ENCODE results near the gene FBF1. TPM values are rescaled to one million over a fixed set of nuclear protein-coding genes. Genes with fewer than 3 reads are reported as not detected.
A peak's percentile ranks its signal among the peaks of the same experiment; 100 is the strongest.
"Not testable (repeated sequence)": the region's sequence is repeated elsewhere in the genome, so short reads cannot be mapped to it uniquely, and the experiment has no call there.

FBF1 gene, protein sequence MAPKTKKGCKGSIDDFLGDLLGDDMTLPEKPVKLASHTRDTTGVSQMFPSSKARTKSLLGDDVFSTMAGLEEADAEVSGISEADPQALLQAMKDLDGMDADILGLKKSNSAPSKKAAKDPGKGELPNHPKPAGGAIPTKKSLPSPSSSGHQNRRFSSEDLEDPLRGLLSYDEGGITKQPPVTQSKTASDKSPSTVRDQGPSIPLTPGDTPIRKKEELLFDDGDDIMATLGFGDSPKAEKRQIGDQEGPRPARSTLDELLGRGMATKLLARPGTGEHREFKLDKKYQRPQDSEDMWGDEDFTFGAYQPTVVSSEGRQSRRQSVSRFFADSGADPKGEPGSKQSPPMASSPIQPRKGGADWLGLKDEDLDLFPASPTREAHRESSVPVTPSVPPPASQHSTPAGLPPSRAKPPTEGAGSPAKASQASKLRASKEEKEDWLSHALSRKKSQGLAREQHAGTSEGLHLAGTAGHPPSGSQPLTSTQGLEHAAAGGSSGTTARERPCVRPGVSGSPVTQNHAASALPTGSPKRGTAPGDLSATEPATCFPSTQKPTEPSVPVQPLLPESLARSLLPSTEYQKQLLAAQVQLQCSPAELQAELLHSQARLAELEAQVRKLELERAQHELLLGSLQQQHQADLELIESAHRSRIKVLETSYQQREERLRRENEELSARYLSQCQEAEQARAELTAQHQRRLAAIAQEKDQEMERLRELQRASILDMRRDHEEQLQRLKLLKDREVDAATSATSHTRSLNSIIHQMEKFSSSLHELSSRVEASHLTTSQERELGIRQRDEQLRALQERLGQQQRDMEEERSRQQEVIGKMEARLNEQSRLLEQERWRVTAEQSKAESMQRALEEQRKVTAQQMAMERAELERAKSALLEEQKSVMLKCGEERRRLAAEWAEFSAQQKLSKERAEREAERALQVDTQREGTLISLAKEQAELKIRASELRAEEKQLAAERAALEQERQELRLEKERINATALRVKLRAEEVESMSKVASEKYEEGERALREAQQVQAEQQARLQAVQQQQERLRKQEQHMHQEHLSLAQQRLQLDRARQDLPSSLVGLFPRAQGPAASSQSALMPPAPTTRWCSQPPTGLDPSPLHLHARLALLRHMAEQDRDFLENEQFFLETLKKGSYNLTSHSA
- 1 to 10 TPM; 6.6 to 9.6 (median 7.9) TPM for polyA plus RNA-seq (ENCODE audit: insufficient read depth in 1 of 5, insufficient read length in 5 of 5, low replicate concordance in 1 of 5)
- long read RNA-seq, donor 1, partial matches to known transcripts, result 0 of 1 reads
- long read RNA-seq, donor 1, other reads (novel, unspliced or antisense), result 0 of 1 reads
- long read RNA-seq, donor 2, result 0 reads
- long read RNA-seq, donor 3, result 0 reads
- long read RNA-seq, donor 4, result 0 reads
- long read RNA-seq, donor 5, partial matches to known transcripts, result 0 of 1 reads
- long read RNA-seq, donor 5, other reads (novel, unspliced or antisense), result 0 of 1 reads
- long read RNA-seq, donor 6, partial matches to known transcripts, result 0 of 1 reads
- long read RNA-seq, donor 6, other reads (novel, unspliced or antisense), result 0 of 1 reads
- long read RNA-seq, donor 7, result 0 reads
- long read RNA-seq, donor 8, result 0 reads

GRCh38 chr17:75940727-75941441 lies at the start of gene FBF1:
TSS of gene FBF1 (minus strand) at chr17:75941042. CDS start at chr17:75938149, 2,893 bp downstream.
- peak; percentile 92 for DNase-seq

DNA sequence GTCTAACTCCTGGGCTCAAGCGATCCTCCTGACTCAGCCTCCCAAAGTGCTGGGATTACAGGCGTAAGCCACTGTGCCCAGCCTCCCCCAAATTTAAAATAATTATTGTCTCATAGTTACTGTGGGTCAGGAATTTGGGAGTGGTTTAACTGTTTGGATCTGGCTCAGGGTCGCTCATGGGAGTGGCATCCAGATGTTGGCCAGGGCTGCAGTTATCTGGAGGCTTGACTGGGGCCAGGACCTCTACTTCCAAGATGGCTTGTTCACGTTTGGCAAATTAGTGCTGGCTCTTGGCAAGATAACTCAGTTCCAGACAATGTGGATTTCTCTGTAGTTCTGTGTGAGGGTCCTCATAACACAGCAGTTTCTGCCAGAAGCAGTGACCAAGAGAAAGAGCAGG lies 46.2 kb upstream of the FBF1 start:
- no peak for DNase-seq

DNA sequence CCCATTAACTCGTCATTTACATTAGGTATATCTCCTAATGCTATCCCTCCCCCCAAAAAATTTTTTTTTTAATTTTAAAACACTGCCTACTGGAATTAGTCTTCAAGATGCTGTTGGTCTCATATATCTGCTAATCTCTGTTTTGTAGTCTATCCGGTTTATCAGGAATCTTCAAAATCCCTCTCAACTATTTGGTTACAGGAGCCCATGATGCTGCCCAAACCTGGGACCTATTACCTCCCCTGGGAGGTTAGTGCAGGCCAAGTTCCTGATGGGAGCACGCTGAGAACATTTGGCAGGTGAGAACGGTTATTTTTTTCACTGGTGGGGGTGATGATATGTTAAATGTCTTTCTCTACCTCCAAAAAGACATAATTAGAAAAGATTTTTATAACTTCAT lies 45.1 kb upstream of the FBF1 start:
- DNase-seq, result no peak

DNA sequence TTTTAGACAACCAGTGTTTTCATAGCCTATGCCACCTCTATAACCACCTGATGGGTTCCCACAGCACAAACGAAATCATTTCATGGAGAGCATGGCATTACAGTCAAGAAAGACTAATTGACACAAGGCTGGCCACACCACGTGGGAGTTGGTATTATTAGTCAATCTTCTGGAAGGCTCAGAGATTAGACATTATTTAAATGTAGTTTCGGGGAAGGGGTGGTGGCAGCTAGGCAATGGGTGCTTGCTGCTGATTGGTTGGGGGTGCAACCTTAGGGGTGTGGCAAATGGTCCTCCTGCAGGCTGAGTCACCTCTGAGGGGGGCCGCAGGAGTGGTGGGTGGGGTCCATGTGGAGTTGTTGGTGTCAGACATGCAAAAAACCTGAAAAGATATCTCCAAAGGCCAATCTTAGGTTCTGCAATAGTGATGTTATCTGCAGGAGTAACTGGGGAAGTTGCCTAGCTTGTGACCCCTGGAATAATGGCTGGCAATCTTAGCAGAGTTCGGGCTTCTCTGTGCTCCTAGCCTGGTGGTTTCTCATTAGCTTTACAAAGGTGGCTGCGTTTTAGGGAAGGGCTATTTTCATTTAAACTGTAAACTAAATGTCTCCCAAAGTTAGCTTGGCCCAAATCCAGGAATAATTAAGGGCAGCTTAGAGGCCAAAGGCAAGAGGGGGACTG lies 42.8 kb upstream of the FBF1 start:
- no peak for DNase-seq

DNA sequence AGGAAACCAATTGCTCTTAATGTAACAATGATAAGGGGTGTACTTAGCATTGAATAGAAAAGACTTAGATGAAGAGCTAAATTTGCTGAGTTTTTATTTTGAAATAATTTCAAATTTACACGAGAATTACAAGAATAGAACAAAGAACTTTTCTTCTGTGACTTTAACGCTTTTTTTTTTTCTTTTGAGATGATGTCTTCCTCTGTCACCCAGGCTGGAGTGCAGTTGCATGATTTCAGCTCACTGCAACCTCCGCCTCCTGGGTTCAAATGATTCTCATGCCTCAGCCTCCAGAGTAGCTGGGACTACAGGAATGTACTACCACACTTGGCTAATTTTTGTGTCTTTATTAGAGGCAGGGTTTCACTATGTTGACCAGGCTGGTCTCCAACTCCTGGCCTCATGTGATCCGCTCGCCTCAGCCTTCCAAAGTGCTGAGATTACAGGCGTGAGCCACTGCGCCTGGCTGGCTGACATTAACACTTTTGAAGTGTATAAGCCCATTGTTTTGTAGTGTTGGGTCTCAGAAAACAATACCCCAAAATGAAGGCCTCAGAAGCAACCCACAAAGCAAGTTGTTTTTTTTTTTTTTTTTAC lies 40.3 kb upstream of the FBF1 start:
- DNase-seq, result no peak

DNA sequence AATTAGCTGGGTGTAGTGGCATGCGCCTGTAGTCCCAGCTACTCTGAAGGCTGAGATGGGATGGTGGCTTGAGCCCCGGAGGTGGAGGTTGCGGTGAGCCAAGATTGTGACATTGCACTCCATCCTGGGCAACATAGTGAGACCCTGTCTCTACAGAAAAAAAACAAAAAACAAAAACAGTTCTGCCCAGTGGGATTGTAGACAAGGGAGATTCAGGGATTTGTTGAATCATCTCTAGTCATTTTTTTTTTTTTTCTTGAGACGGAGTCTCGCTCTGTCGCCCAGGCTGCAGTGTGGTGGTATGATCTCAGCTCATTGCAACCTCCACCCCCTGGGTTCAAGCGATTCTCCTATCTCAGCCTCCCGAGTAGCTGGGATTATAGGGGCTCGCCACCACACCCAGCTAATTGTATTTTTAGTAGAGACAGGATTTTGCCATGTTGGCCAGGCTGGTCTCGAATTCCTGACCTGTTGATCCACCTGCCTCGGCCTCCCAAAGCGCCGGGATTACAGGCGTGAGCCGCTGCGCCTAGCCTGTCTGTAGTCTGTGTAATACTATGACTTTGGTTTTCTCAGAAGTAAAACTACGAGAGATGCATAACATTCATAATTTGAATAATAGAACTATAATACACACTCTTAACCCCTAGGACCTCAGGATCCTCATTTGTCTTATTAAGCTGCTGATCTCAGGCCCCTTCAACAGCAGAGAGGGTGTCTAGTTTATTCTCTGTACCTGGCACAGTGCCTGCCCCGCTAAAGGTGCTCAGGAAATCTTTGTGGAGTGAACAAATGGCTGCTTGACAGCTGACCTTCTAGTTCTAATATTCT lies 39.6 kb upstream of the FBF1 start:
- no peak for DNase-seq

- DNase-seq, result no peak
Measured at GRCh38 chr17:75979705-75980187, 38.9 kb upstream of the FBF1 start.

DNA sequence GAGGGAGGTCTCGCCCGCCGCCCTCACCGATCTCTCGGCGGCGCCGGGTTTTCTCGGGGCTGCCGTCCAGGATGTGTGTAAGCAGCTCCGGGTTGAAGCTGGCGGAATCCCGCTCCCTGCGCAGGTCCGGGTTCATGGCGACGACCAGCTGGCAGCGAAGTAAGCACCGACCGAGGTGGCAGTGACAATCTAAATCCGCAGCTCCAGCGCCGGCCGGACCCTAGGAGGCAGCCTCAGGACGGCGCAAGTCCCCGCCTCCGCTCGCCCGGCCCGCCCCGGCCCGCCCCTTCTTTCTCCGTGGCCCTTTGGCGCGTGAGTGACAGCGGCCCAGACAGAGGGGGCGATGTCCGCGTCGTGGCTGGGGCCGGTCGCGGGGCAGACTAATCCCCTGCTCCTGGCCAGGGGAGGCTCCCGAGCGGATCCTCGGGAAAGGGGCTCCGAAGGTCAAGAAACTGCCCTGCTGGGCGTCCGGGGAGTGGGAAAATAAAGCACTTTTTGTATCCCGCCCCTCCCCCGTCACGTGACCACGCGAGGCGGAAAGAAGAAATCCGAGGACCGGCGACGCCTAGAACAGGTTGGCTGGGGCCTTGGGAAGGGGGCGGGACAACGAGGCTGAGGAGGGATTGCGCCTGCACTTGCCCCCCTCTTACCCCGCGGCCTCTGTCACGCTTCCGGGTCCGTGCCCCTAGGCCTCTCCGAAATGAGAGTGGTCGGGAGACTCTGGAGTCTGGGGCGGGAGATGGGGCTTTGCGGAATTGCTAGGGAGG lies 38.3 kb upstream of the FBF1 start, which contains the start of the genes ACOX1 and TEN1:
Gene ACOX1 (minus strand): TSS at position 229 of the 767 bp plus-strand sequence. CDS start 93 bp downstream, at position 136.
Gene TEN1 (plus strand): TSS at position 303 of the 767 bp plus-strand sequence. CDS start 6,953 bp downstream, outside the sequence.
- peak; percentile 97 to 98 for DNase-seq

- DNase-seq, result no peak
Measured at GRCh38 chr17:75976175-75976848, 35.5 kb upstream of the FBF1 start.

- DNase-seq, result no peak
Measured at GRCh38 chr17:75975757-75976174, 34.9 kb upstream of the FBF1 start.

DNA sequence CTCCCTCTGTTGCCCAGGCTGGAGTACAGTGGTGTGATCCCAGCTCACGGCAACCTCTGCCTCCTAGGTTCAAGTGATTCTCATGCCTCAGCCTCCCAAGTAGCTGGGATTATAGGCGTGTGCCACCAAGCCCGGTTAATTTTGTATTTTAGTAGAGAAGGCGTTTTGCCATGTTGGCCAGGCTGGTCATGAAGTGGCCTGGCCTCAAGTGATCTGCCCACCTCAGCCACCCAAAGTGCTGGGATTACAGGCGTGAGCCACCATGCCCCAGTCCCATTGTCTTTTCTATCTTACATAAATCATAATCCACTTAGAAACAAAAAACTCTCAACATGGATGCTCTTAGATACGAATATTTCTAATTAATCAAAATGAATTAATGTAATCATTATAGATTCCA lies 34.3 kb upstream of the FBF1 start:
- not testable (repeated sequence) for DNase-seq

GRCh38 chr17:75970626-75971025 lies 29.8 kb upstream of the FBF1 start:
- DNase-seq, result no peak

- DNase-seq, result no peak
Measured at GRCh38 chr17:75970011-75970523, 29.2 kb upstream of the FBF1 start.

- DNase-seq, result not testable (repeated sequence)
Measured at GRCh38 chr17:75969044-75969443, 28.2 kb upstream of the FBF1 start.

GRCh38 chr17:75965468-75965867 lies 24.6 kb upstream of the FBF1 start:
- no peak for DNase-seq

- no peak for DNase-seq
Measured at GRCh38 chr17:75959839-75960511, 19.1 kb upstream of the FBF1 start.
